ENCODE results near the gene TMEM45A. TPM values are rescaled to one million over a fixed set of nuclear protein-coding genes. Genes with fewer than 3 reads are reported as not detected.

The TMEM45A gene
- total RNA-seq, 1 experiment from 2014 or later: 0.73 TPM

GRCh38 chr3:100518983-100519382 is 26.6 kb downstream of the TMEM45A start:
- no peaks in the 10 kb centered on the region for H3K9me3 Mint-ChIP-seq (ENCODE audit: low read depth, unreplicated experiment)
- BruUV-seq (replicated peaks): no TSS peak
- H3K4me1 Mint-ChIP-seq (ENCODE audit: low read depth, unreplicated experiment): peaks cover 13% of the 10 kb centered on the region
- no peak for DNase-seq
- intact Hi-C loops (cut with micrococcal nuclease; ENCODE audit: unreplicated experiment): no loop called here
- no peak overlapping the region for H3K4me3 Mint-ChIP-seq (ENCODE audit: low read depth, unreplicated experiment)
- TF ChIP-seq CTCF (IDR thresholded peaks at IDR 0.05; ENCODE audit: unreplicated experiment): no peak
- H3K36me3 Mint-ChIP-seq (ENCODE audit: insufficient read depth, unreplicated experiment): no peaks in the 10 kb centered on the region
- H3K27me3 Mint-ChIP-seq (ENCODE audit: unreplicated experiment): no peaks in the 10 kb centered on the region
- CTCF ChIA-PET: no interaction called here
- H3K27ac Mint-ChIP-seq (ENCODE audit: unreplicated experiment): no peak overlapping the region

GRCh38 chr3:100521439-100521845 is 29.0 kb downstream of the TMEM45A start:
- CTCF ChIA-PET: no interaction called here
- peaks cover 4% of the 10 kb centered on the region for H3K36me3 Mint-ChIP-seq (ENCODE audit: insufficient read depth, unreplicated experiment)
- intact Hi-C loops (cut with micrococcal nuclease; ENCODE audit: unreplicated experiment): no loop called here
- H3K4me1 Mint-ChIP-seq (ENCODE audit: low read depth, unreplicated experiment): peaks cover 15% of the 10 kb centered on the region
- no peak for DNase-seq
- no TSS peak for BruUV-seq (replicated peaks)
- no peaks in the 10 kb centered on the region for H3K9me3 Mint-ChIP-seq (ENCODE audit: low read depth, unreplicated experiment)
- H3K27ac Mint-ChIP-seq (ENCODE audit: unreplicated experiment): no peak overlapping the region
- no peak overlapping the region for H3K4me3 Mint-ChIP-seq (ENCODE audit: low read depth, unreplicated experiment)
- H3K27me3 Mint-ChIP-seq (ENCODE audit: unreplicated experiment): no peaks in the 10 kb centered on the region
- no peak for TF ChIP-seq CTCF (IDR thresholded peaks at IDR 0.05; ENCODE audit: unreplicated experiment)

GRCh38 chr3:100522125-100522524 is 29.7 kb downstream of the TMEM45A start:
- Mint-ChIP-seq H3K36me3 (ENCODE audit: insufficient read depth, unreplicated experiment) (peaks cover 4% of the 10 kb centered on the region), H3K27me3 (ENCODE audit: unreplicated experiment) (no peaks in the 10 kb centered on the region), H3K4me3 (ENCODE audit: low read depth, unreplicated experiment) (no peak overlapping the region), H3K9me3 (ENCODE audit: low read depth, unreplicated experiment) (no peaks in the 10 kb centered on the region), H3K27ac (ENCODE audit: unreplicated experiment) (no peak overlapping the region), H3K4me1 (ENCODE audit: low read depth, unreplicated experiment) (peaks cover 12% of the 10 kb centered on the region)
- TF ChIP-seq CTCF (IDR thresholded peaks at IDR 0.05; ENCODE audit: unreplicated experiment): no peak
- no peak for DNase-seq
- BruUV-seq (replicated peaks): no TSS peak
- intact Hi-C loops (cut with micrococcal nuclease; ENCODE audit: unreplicated experiment): no loop called here
- CTCF ChIA-PET: no interaction called here

GRCh38 chr3:100523050-100523760 is 30.8 kb downstream of the TMEM45A start:
- H3K9me3 Mint-ChIP-seq (ENCODE audit: low read depth, unreplicated experiment): no peaks in the 10 kb centered on the region
- peaks cover 12% of the 10 kb centered on the region for H3K4me1 Mint-ChIP-seq (ENCODE audit: low read depth, unreplicated experiment)
- no peak overlapping the region for H3K4me3 Mint-ChIP-seq (ENCODE audit: low read depth, unreplicated experiment)
- CTCF ChIA-PET: no interaction called here
- BruUV-seq (replicated peaks): no TSS peak
- intact Hi-C loops (cut with micrococcal nuclease; ENCODE audit: unreplicated experiment): no loop called here
- no peaks in the 10 kb centered on the region for H3K27me3 Mint-ChIP-seq (ENCODE audit: unreplicated experiment)
- peaks cover 4% of the 10 kb centered on the region for H3K36me3 Mint-ChIP-seq (ENCODE audit: insufficient read depth, unreplicated experiment)
- TF ChIP-seq CTCF (IDR thresholded peaks at IDR 0.05; ENCODE audit: unreplicated experiment): no peak
- no peak overlapping the region for H3K27ac Mint-ChIP-seq (ENCODE audit: unreplicated experiment)
- DNase-seq: no peak

All from Calu3 (cell line).